HG03571 (cell line): ENCODE data around the gene CTTNBP2.

Source experiments
- ATAC-seq: cut with Tn5 transposase; IDR thresholded peaks from one replicate; pipeline ENCODE4 v1.9.1; 2021; ENCODE audit not compliant: unreplicated experiment

CTTNBP2 gene

GRCh38 chr7:117873310-117874190, at the start of gene CTTNBP2:
Gene CTTNBP2 (minus strand): TSS chr7:117873441. CDS start chr7:117873415, 26 bp downstream.
- peak; percentile 53 for ATAC-seq

DNA sequence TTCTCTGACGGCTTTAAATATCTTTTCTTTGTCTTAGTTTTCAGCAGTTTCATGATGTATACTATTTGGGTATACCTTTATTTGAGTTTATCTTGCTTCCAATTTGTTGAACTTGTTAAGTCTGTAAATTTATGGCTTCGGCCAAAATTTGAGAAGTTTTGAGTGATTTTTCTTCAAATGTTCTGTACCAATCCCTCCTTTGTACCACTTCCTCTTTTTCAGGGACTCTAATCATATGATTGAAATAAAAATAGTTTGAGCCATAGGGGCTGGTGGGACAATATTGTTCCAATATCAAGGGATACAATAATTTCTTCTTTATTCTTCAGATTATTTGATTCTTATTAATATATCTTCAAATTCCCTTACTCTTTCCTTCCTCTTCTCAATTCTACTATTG, 43.1 kb upstream of the CTTNBP2 start:
- no peak for ATAC-seq

GRCh38 chr7:117912421-117912820, 39.2 kb upstream of the CTTNBP2 start:
- no peak for ATAC-seq

DNA sequence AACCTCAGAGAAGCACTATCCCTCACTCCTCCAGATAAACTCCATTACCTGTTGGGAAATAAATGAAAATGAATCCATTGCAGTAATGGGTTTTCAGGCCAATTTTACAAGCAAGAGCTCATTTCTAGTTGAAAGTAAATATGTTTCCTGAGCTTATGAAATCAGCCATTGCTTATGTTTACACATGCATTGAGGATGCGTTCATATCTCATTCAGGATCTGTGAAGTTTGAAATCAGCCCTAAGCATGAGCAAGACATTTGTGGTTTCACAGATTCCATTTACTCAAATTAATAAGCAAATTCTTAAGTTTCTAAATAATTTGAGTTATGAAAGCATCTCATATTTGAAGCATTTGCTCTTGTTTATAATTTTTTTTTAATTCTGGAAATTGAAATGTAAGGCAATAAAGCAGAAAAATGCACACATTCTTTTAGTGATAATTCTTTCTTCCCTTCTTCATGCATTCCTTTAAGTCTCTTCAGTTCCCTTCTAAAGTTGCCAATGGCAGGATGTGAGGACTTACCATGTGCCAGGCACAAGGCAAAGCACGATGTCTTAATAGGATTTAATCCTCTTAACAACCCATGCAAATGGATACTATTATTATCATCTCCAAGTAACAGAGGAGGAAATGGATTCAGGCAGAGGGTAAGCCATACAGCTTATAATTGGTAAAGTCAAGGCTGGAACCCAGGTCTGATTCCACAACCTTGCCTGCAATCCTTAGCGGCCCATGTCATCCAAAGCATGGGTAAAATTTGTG, 35.0 kb upstream of the CTTNBP2 start:
- ATAC-seq, result no peak

GRCh38 chr7:117907049-117907640, 33.9 kb upstream of the CTTNBP2 start:
- no peak for ATAC-seq

DNA sequence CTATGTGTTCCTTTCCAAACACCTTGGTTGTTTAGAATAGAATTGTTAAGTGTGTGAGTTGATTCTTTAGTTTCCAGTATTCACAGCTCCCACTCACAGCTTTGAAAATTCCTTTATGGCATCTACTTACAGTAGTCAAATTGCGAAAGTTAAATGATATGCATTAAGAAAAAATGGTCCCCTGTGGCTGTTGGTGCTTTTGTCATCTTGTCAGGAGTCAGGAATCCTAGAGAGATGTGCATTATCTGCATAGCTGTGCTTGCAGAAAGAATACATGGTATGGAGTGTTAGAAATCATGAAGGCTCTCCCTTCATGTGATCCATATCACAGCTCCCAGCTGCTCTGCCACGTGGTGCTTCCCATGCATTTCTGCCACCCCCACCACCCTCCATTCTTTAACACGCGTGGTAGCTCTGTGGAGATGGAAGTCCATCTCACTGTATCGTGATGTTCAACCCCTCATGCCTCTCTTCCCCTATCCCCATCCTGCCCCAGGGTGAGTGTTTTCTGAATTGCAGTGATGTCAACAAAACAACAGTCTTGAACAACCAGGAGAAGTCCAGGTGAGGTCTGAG, 29.2 kb upstream of the CTTNBP2 start:
- no peak for ATAC-seq

GRCh38 chr7:117901089-117901797, 28.0 kb upstream of the CTTNBP2 start:
- no peak for ATAC-seq

GRCh38 chr7:117896339-117896738, 23.1 kb upstream of the CTTNBP2 start:
- ATAC-seq, result no peak

GRCh38 chr7:117895276-117895675, 22.0 kb upstream of the CTTNBP2 start:
- ATAC-seq, result no peak

DNA sequence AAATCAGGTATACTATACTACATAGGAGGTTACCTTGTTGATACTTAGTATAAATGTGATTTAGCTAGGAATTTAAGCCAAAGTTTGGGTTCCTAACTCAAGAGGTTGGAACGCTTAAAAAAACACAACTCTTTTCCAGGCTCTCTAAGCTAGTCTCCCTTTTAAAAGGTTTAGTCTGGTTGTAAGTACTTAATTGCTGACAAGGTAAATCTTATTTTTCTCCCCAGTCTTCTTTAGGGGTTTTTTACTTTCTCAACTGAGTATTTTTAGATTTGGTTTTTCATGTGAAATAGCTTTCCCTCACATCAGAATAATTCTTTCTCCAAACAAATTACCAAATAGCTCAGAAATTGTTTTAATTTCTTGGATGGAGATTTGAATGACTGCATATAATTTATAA, 20.8 kb upstream of the CTTNBP2 start:
- no peak for ATAC-seq

GRCh38 chr7:117892821-117893220, 19.6 kb upstream of the CTTNBP2 start:
- no peak for ATAC-seq

DNA sequence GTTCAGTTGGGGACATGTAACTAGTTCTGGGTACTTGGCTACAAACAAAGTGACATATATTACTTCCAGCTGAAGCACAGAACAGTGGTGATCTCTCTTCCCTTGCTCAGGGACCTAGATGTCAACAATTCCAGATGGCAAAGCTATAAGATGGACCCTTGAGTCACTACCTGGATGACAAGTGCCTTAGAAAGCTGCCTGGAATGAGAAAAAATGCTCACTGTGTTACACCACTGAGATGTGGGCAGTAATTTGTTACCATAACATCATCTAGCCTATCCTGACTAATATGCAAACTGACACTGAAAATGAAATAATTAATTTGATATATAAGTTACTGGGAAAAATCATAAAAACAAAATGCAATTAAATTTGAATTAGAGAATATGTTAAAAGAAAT, 16.4 kb upstream of the CTTNBP2 start:
- no peak for ATAC-seq

DNA sequence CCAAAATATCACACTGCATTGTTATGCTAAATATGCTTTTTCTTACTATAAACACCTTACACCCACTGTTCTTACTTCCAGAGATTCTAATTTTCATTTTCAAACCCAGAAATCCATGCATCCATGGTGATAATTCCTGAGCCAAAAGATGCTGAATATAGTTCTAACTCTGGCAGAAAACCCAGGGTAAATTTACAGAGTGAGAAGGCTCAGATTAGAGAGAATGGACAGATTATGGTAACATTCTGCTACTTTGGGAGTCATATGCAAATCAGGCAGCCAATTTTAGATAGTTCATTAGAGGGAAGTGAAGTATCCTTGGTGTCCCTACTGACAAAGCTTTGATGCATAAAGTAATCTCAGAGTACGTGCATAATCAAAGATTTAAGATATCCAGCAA, 15.4 kb upstream of the CTTNBP2 start:
- ATAC-seq, result no peak

DNA sequence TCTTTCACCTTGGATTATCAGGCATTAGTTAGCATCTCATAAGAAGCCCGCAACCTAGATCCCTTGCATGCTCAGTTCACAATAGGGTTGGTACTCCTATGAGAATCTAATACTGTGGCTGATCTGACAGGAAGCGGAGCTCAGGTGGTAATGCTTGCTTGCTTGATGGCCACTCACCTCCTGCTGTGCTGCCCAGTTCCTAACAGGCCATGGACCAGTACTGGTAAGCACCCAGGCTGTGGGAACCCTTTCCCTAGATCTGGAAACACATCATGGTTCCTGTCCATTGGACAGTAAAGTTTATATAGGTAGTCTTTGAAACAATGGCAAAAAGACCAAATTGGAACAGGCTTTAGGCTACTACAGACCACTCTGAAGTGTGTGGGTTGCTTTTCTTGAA, 9.4 kb upstream of the CTTNBP2 start:
- no peak for ATAC-seq

GRCh38 chr7:117876761-117877160, 3.5 kb upstream of the CTTNBP2 start:
- ATAC-seq, result no peak

GRCh38 chr7:117875566-117875965, 2.3 kb upstream of the CTTNBP2 start:
- ATAC-seq, result no peak

DNA sequence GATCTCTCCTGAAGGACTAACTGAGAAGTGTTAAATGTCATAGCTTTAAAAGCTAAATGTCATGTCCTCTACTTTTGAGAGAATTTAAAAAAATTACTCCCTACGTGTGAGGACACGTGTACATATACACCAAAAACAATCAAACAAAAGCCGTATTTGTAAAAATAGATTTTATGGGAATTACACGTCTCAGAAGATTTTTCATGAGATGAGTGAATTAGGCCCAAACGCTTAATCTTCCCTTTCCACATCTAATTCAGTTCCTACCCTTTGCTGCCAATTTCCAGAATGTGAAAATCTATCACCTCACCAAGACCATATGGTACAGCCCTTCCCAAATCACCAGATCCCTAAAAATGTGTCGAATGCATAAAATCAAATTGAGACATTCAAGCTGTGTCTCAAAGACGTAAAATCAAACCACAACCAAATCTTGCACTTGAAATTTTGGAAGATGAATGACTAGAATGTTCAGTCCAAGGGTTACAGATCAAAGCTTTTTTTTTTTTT, 1.0 kb upstream of the CTTNBP2 start:
- ATAC-seq, result no peak

DNA sequence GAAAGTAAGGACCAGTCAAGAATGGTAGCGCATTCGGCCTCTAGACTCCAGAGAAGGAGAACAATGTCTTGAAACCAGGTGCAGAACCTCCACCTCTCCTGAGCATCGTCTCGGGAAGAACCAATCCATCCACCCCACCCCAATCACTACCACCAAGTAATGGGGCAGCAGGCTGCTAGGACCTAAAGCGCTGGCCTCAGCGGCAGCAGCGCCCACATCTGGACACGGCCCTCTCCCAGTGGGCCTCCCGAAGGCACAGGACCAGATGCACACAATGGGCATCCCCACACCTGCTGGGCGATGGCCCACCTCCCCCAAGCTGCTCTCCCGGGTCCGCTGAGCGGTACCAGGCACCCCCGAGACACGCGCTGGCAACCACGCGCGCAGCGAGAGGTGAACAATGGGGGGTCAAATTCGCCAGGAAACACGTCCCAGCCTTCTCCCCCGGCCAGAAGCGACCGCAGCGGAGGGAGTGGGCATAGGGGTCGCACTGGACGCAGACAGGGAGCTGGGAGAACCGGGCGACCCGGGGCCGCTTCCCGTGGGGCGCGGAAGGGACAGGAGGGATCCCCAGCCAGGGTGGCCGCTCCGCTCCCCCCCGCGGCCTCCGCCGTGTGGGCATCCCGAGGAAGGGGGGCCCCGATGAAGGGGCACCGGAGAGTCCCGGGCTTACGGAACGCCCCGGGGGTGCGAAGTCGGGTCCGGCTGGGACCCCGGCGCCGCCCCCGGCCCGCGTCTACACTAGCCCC, 506 bp downstream of the CTTNBP2 start:
- ATAC-seq, result no peak

GRCh38 chr7:117871778-117872538, 1.3 kb downstream of the CTTNBP2 start:
- ATAC-seq, result no peak
